HL-60 (cell line): ENCODE results near the gene CASP1.

Source experiments
- POLR2AphosphoS5 ChIP-seq: IDR thresholded peaks from 2 replicates; pipeline ENCODE4 v1.6.1; 2012; ENCODE audit warnings: low read depth
- TF ChIP-seq, protein P1 (sequence below): IDR thresholded peaks from one replicate; pipeline ENCODE4 v1.5.1; 2011; ENCODE audit warnings: low read length, control low read depth, inconsistent platforms; ENCODE audit not compliant: insufficient read depth

DNA sequence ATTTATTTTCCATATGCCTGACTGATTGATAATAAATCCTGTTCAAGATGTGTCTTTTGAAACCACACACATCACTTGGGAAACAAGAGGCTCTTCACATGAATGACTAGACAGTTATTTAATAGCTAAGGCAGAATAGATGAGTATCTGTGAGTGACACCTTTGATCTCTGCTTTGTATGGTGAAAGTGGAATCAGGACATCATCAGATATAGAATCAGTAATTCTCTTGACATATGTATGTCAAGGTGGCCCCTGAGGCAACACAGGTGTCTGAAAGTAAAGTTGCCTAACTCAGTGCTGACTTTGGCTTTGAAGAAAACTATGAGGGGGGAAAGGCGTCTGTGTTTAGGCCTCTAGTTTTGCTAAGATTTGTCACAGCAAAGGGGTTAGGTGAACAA lies 55.1 kb downstream of the CASP1 start:
- TF ChIP-seq, protein P1, sequence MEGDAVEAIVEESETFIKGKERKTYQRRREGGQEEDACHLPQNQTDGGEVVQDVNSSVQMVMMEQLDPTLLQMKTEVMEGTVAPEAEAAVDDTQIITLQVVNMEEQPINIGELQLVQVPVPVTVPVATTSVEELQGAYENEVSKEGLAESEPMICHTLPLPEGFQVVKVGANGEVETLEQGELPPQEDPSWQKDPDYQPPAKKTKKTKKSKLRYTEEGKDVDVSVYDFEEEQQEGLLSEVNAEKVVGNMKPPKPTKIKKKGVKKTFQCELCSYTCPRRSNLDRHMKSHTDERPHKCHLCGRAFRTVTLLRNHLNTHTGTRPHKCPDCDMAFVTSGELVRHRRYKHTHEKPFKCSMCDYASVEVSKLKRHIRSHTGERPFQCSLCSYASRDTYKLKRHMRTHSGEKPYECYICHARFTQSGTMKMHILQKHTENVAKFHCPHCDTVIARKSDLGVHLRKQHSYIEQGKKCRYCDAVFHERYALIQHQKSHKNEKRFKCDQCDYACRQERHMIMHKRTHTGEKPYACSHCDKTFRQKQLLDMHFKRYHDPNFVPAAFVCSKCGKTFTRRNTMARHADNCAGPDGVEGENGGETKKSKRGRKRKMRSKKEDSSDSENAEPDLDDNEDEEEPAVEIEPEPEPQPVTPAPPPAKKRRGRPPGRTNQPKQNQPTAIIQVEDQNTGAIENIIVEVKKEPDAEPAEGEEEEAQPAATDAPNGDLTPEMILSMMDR, result no peak
- TF ChIP-seq POLR2AphosphoS5, result no peak
